HEK293T (cell line): ENCODE results near the gene SLMAP.

ENCODE experiments used
- CTCF ChIA-PET: fragments of 350-600 bp; formaldehyde crosslinking; extraction: SDS; loops from one replicate; lab custom pipeline; 2021; ENCODE audit warnings: antibody characterized with exemption, inconsistent platforms; lab: Yijun Ruan, JAX
- POLR2A ChIA-PET: fragments of 350-600 bp; formaldehyde crosslinking; extraction: SDS; loops from one replicate; lab custom pipeline; 2020; ENCODE audit warnings: antibody characterized with exemption, inconsistent platforms; lab: Yijun Ruan, JAX
- DNase-seq: peaks from one replicate; pipeline ENCODE4 v3.0.0; 2012; ENCODE audit warnings: mixed read lengths; ENCODE audit errors: extremely low spot score
- ARNT ChIP-seq: fragments of 450-650 bp; IDR thresholded peaks from 2 replicates; pipeline ENCODE4 v1.6.1; 2017; ENCODE audit warnings: mild to moderate bottlenecking
- BHLHE40 ChIP-seq: fragments of 450-650 bp; IDR thresholded peaks from 2 replicates; pipeline ENCODE4 v1.6.1; 2016; ENCODE audit warnings: mild to moderate bottlenecking, moderate library complexity, borderline replicate concordance
- CTBP1 ChIP-seq: fragments of 450-650 bp; IDR thresholded peaks from 2 replicates; pipeline ENCODE4 v1.6.1; 2016; ENCODE audit warnings: borderline replicate concordance
- ELF4 ChIP-seq: fragments of 450-650 bp; IDR thresholded peaks from 2 replicates; pipeline ENCODE4 v1.6.1; 2017; ENCODE audit warnings: antibody characterized with exemption
- FOXA1 ChIP-seq: fragments of 450-650 bp; IDR thresholded peaks from 2 replicates; pipeline ENCODE4 v1.6.1; 2016; ENCODE audit warnings: mild to moderate bottlenecking
- FOXK2 ChIP-seq: fragments of 450-650 bp; IDR thresholded peaks from 2 replicates; pipeline ENCODE4 v1.6.1; 2016; ENCODE audit warnings: mild to moderate bottlenecking
- FOXM1 ChIP-seq: fragments of 450-650 bp; IDR thresholded peaks from 2 replicates; pipeline ENCODE4 v1.6.1; 2017; ENCODE audit warnings: mild to moderate bottlenecking, borderline replicate concordance
- HDGF ChIP-seq: fragments of 450-650 bp; IDR thresholded peaks from 2 replicates; pipeline ENCODE4 v1.6.1; 2017; ENCODE audit warnings: antibody characterized with exemption, borderline replicate concordance
- L3MBTL2 ChIP-seq: fragments of 450-650 bp; conservative IDR thresholded peaks from 2 replicates; pipeline ENCODE4 v1.6.1; 2016; ENCODE audit warnings: mild to moderate bottlenecking
- LEF1 ChIP-seq: fragments of 450-650 bp; IDR thresholded peaks from 2 replicates; pipeline ENCODE4 v1.6.1; 2017; ENCODE audit warnings: mild to moderate bottlenecking, borderline replicate concordance
- NFRKB ChIP-seq: fragments of 450-650 bp; IDR thresholded peaks from 2 replicates; pipeline ENCODE4 v1.6.1; 2016; ENCODE audit warnings: mild to moderate bottlenecking, moderate library complexity
- PKNOX1 ChIP-seq: fragments of 450-650 bp; IDR thresholded peaks from 2 replicates; pipeline ENCODE4 v1.6.1; 2016
- SP1 ChIP-seq: fragments of 450-650 bp; IDR thresholded peaks from 2 replicates; pipeline ENCODE4 v1.6.1; 2017
- SUZ12 ChIP-seq: fragments of 450-650 bp; IDR thresholded peaks from 2 replicates; pipeline ENCODE4 v1.6.1; 2016; ENCODE audit warnings: mild to moderate bottlenecking
- TARDBP ChIP-seq: fragments of 450-650 bp; IDR thresholded peaks from 2 replicates; pipeline ENCODE4 v1.6.1; 2016
- ZNF384 ChIP-seq: fragments of 450-650 bp; IDR thresholded peaks from 2 replicates; pipeline ENCODE4 v1.6.1; 2016

The SLMAP gene

GRCh38 chr3:57755741-57756527, at the start of gene SLMAP:
TSS of gene SLMAP (plus strand) at chr3:57756309. CDS start at chr3:57757652, 1,343 bp downstream.
- peak; percentile 89 for DNase-seq
- POLR2A ChIA-PET = interaction anchor here (0.8 to 1.5 kb wide), 6 partner anchors 12 to 158 kb away, joined by 3 to 7 read pairs (median 4); partner anchors contain the start of genes ARF4 and DENND6A
- CTCF ChIA-PET = interaction anchor here (0.6 kb wide), 1 partner anchor 71 kb away, joined by 3 read pairs; no protein-coding TSS in a partner anchor

GRCh38 chr3:57706462-57706861, 49.6 kb upstream of the SLMAP start:
- CTCF ChIA-PET = interaction anchor here (0.6 kb wide), 1 partner anchor 536 kb away, joined by 3 read pairs; no protein-coding TSS in a partner anchor
- TF ChIP-seq ZNF384 = no peak
- TF ChIP-seq SUZ12 = no peak
- DNase-seq = no peak
- POLR2A ChIA-PET = no interaction called here

More at GRCh38 chr3:57755741-57756527, at the start of gene SLMAP:
- TF ChIP-seq ZNF384 (no peak), L3MBTL2 (peak; percentile 77), TARDBP (no peak), SUZ12 (no peak), FOXM1 (no peak; the same call in 1 of the 2 replicates), FOXA1 (no peak), LEF1 (no peak), PKNOX1 (no peak), SP1 (no peak), NFRKB (peak; percentile 85), CTBP1 (no peak), HDGF (no peak), ARNT (no peak), FOXK2 (no peak), ELF4 (peak; percentile 64; the same call in 1 of the 2 replicates), BHLHE40 (no peak)

GRCh38 chr3:57709031-57709430, 47.1 kb upstream of the SLMAP start:
- ChIA-PET POLR2A (interaction anchor here (1.6 kb wide), 1 partner anchor 17 kb away, joined by 4 read pairs; no protein-coding TSS in a partner anchor), CTCF (no interaction called here)
- TF ChIP-seq ELF4 (no peak), FOXM1 (no peak), SUZ12 (no peak), LEF1 (no peak), L3MBTL2 (no peak), ZNF384 (no peak), PKNOX1 (no peak), ARNT (no peak), FOXA1 (no peak), CTBP1 (no peak), FOXK2 (no peak), HDGF (no peak), NFRKB (no peak), BHLHE40 (no peak), SP1 (no peak), TARDBP (no peak)
- no peak for DNase-seq

GRCh38 chr3:57709559-57709958, 46.5 kb upstream of the SLMAP start:
- ChIA-PET POLR2A (interaction anchor here (1.6 kb wide), 1 partner anchor 17 kb away, joined by 4 read pairs; no protein-coding TSS in a partner anchor), CTCF (no interaction called here)
- TF ChIP-seq ZNF384 = no peak
- no peak for DNase-seq

GRCh38 chr3:57715686-57716085, 40.4 kb upstream of the SLMAP start:
- POLR2A ChIA-PET = interaction anchor here (1.7 kb wide), 1 partner anchor 23 kb away, joined by 6 read pairs; no protein-coding TSS in a partner anchor
- TF ChIP-seq FOXA1 (no peak), CTBP1 (no peak), NFRKB (no peak), HDGF (no peak)
- CTCF ChIA-PET = interaction anchor here (0.6 kb wide), 1 partner anchor 146 kb away, joined by 3 read pairs; no protein-coding TSS in a partner anchor
- no peak for DNase-seq

GRCh38 chr3:57717205-57717868, 38.8 kb upstream of the SLMAP start:
- ChIA-PET POLR2A (no interaction called here), CTCF (no interaction called here)
- TF ChIP-seq CTBP1 = no peak
- TF ChIP-seq SUZ12 = no peak
- no peak for DNase-seq

GRCh38 chr3:57718118-57718517, 38.0 kb upstream of the SLMAP start:
- no peak for DNase-seq
- TF ChIP-seq SP1 (no peak), PKNOX1 (no peak), NFRKB (no peak), BHLHE40 (no peak), FOXA1 (no peak)
- ChIA-PET POLR2A (no interaction called here), CTCF (no interaction called here)
